ENCODE data around the gene CCDC39. TPM values are rescaled to one million over a fixed set of nuclear protein-coding genes. Genes with fewer than 3 reads are reported as not detected.
A peak's percentile ranks its signal among the peaks of the same experiment; 100 is the strongest.

The CCDC39 gene
- total and polyA plus RNA-seq, 9 of the 15 experiments (the other 6 are each of a cell fraction or from before 2014, with no cell fraction given) = not detected

DNA sequence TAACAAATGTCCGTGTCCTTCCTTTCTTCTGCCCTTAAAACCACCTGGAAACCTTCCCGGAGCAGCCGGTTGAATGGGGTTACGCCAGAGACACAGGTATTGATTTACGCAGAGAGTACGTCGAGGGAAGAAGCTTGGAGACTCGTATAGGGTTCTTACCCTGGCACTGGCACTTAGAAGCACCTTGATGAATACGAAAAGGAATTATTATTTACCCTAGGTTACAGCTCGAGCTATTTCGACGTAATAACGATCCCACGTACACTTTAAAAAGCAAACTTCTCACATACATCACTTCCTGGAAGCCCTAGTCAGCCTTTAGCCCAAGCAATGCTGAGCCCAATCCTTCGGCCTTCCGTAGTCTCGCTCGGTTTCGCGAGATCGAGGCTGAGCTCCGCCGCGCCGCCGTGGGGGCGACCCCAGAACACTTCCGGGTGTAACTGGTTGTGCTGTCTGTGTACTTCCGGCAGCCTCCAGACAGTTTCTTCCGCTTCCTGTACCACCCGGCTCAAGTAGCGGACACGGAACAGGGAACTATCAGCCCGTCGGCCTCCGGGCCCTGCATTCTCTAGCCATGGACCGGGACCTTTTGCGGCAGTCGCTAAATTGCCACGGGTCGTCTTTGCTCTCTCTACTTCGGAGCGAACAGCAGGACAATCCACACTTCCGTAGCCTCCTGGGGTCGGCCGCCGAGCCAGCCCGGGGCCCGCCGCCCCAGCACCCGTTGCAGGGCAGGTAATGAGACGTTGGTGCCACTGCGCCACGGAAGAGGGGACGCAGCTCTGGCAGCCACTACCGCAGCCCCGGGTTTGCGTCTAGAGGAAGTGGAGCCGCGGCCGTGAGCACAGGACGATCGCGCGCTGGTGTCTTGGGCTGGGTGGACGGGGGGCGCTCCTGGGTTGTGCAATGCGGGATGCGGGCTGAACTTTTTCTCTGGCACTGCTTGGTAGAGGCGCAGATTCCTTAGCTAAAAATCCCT is 77.3 kb downstream of the CCDC39 start, which contains the start of gene TTC14 (continued):
- TF ChIP-seq, protein P1, sequence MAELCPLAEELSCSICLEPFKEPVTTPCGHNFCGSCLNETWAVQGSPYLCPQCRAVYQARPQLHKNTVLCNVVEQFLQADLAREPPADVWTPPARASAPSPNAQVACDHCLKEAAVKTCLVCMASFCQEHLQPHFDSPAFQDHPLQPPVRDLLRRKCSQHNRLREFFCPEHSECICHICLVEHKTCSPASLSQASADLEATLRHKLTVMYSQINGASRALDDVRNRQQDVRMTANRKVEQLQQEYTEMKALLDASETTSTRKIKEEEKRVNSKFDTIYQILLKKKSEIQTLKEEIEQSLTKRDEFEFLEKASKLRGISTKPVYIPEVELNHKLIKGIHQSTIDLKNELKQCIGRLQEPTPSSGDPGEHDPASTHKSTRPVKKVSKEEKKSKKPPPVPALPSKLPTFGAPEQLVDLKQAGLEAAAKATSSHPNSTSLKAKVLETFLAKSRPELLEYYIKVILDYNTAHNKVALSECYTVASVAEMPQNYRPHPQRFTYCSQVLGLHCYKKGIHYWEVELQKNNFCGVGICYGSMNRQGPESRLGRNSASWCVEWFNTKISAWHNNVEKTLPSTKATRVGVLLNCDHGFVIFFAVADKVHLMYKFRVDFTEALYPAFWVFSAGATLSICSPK (IDR thresholded peaks at IDR 0.05; ENCODE audit: borderline replicate concordance) = no peak
- no peak for TF ChIP-seq DMBX1 (CRISPR knock-in tag; IDR thresholded peaks at IDR 0.05; ENCODE audit: borderline replicate concordance)
- TF ChIP-seq ERF (CRISPR knock-in tag; IDR thresholded peaks at IDR 0.05) = no peak
- TF ChIP-seq PTBP1 (IDR thresholded peaks at IDR 0.05; ENCODE audit: low read depth, low read length) = no peak
- TF ChIP-seq CTBP1 (IDR thresholded peaks at IDR 0.05; ENCODE audit: borderline replicate concordance) = peak; percentile 43; the same call in 1 of the 2 replicates
- no peak for TF ChIP-seq NFE2 (IDR thresholded peaks at IDR 0.05; ENCODE audit: low read depth)
- TF ChIP-seq ZBTB8A (IDR thresholded peaks at IDR 0.05; ENCODE audit: partially characterized antibody) = no peak
- TF ChIP-seq NCOA2 (IDR thresholded peaks at IDR 0.05; ENCODE audit: partially characterized antibody in 2 of 2) = no peak
- TF ChIP-seq, protein P2, sequence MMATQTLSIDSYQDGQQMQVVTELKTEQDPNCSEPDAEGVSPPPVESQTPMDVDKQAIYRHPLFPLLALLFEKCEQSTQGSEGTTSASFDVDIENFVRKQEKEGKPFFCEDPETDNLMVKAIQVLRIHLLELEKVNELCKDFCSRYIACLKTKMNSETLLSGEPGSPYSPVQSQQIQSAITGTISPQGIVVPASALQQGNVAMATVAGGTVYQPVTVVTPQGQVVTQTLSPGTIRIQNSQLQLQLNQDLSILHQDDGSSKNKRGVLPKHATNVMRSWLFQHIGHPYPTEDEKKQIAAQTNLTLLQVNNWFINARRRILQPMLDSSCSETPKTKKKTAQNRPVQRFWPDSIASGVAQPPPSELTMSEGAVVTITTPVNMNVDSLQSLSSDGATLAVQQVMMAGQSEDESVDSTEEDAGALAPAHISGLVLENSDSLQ (IDR thresholded peaks at IDR 0.05) = peak; percentile 73
- no peak for TF ChIP-seq RFX5 (IDR thresholded peaks at IDR 0.05; ENCODE audit: low read depth, low read length)
- TF ChIP-seq GATA2 (CRISPR knock-in tag; IDR thresholded peaks at IDR 0.05) = no peak
- peak in 1 of 2 experiments; percentile 92; a peak in 2 of 3 replicates for TF ChIP-seq CBX3 (IDR thresholded peaks at IDR 0.05; ENCODE audit: borderline replicate concordance in 1 of 2, low read length in 2 of 2)
- TF ChIP-seq MCM7 (IDR thresholded peaks at IDR 0.05) = no peak
- no peak for TF ChIP-seq BRCA1 (IDR thresholded peaks at IDR 0.05)
- no peak for TF ChIP-seq BRCA1 (CRISPR knock-in tag; IDR thresholded peaks at IDR 0.05)
- TF ChIP-seq, protein P3, sequence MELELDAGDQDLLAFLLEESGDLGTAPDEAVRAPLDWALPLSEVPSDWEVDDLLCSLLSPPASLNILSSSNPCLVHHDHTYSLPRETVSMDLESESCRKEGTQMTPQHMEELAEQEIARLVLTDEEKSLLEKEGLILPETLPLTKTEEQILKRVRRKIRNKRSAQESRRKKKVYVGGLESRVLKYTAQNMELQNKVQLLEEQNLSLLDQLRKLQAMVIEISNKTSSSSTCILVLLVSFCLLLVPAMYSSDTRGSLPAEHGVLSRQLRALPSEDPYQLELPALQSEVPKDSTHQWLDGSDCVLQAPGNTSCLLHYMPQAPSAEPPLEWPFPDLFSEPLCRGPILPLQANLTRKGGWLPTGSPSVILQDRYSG (tag; conservative IDR thresholded peaks at IDR 0.05; ENCODE audit: low read depth) = 0 out of 2 replicates have a peak, but pooled peaks have one; percentile 43
- TF ChIP-seq, protein P4, sequence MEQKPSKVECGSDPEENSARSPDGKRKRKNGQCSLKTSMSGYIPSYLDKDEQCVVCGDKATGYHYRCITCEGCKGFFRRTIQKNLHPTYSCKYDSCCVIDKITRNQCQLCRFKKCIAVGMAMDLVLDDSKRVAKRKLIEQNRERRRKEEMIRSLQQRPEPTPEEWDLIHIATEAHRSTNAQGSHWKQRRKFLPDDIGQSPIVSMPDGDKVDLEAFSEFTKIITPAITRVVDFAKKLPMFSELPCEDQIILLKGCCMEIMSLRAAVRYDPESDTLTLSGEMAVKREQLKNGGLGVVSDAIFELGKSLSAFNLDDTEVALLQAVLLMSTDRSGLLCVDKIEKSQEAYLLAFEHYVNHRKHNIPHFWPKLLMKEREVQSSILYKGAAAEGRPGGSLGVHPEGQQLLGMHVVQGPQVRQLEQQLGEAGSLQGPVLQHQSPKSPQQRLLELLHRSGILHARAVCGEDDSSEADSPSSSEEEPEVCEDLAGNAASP (IDR thresholded peaks at IDR 0.05) = no peak
- TF ChIP-seq RCOR1 (IDR thresholded peaks at IDR 0.05; ENCODE audit: borderline replicate concordance in 1 of 2, low read depth in 2 of 2, low read length in 2 of 2) = peak in 1 of 2 experiments; percentile 3; a peak in 1 of 4 replicates
- no peak for TF ChIP-seq ZNF717 (CRISPR knock-in tag; IDR thresholded peaks at IDR 0.05)
- TF ChIP-seq ZNF324 (CRISPR knock-in tag; IDR thresholded peaks at IDR 0.05) = no peak
- no peak for TF ChIP-seq ZNF140 (CRISPR knock-in tag; IDR thresholded peaks at IDR 0.05)
- no peak for TF ChIP-seq ZNF253 (CRISPR knock-in tag; conservative IDR thresholded peaks at IDR 0.05)
- no peak for TF ChIP-seq MEF2A (IDR thresholded peaks at IDR 0.05; ENCODE audit: control insufficient read depth, low read depth, low read length)
- TF ChIP-seq NEUROD1 (IDR thresholded peaks at IDR 0.05; ENCODE audit: borderline replicate concordance, low read depth, low read length, partially characterized antibody) = peak; percentile 22

Data from K562 (cell line).